ENCODE results near the gene DAZAP2.
"Not testable (repeated sequence)": the region's sequence is repeated elsewhere in the genome, so short reads cannot be mapped to it uniquely, and the experiment has no call there.

Gene DAZAP2

GRCh38 chr12:51210690-51211395 lies 27.8 kb upstream of the DAZAP2 start:
- no peak for DNase-seq

DNA sequence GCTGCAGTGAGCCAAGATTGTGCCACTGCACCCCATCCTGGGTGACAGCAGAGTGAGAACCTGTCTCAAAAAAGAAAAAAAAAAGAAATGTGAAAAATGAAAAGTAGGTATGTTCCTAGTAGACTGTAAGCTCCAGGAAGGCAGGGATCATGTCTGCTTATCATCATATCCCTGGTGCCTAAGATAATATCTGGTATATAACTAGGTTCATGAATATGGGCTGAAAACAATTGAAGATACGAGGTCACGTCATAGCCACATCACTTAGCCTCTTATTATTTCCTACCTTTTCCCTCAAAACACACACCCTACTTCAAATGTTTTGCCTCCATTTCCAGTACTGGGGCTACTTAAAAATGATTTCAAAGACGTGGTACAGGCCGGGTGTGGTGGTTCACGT lies 23.7 kb upstream of the DAZAP2 start:
- DNase-seq: no peak

DNA sequence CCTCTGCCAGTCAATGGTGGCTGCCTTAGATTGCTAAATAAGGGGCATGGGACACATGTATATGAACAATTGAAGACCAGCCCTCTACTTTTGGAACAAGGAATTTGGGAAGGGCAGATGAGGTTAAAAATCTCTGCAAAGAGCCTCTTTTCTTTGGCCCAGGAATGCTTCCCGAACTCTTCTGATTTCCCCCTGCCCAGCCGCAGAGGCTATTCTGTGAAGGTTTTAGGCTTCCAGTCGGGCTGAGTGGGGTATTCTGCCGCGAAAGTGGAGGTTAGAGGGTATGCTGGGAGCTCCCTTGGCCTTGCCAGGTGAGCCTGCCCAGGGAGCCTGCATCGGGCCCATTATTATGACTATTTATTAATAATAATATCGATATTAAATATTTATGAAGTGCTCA lies 22.0 kb upstream of the DAZAP2 start:
- DNase-seq: peak; percentile 17

DNA sequence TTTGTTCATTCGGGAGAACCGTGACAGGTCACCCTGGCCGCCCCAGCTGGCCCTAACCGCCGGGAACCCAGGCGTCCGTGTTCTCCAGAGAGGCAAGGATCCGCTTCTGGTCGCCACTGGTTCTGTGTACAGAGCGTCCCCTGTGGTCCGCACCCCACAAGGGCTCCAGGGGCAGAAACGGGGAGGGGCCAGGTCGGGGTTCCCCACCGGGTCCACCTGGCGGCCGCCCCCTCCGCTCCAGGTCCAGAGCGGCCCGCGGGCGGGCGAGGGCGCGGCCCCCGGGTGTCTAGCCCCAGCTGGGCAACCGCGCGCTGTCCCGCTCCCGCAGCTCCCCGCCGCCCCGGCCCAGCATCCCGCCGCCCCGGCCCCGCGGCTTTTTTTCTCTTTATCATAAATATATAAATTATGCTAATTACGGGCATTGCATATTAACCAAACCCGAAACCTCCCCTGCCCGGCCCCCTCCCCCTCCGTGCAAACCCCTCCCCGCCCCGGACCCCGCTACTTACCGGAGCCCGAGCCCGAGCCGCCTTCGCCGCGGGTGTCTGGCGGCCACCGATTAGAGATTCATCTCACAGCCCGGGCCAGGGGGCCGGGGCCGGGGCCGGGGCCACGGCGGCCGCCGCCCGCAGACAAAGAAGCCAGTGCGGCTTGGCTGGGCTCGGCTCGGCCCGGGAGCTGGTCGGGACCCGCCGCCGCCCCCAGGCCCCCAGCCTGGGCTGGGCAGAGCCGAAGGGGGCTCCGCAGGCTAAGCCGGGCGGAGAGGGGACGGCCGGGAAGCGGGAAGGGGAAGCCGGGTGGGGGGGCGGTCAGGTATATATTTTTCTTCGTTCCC lies 21.3 kb upstream of the DAZAP2 start:
- DNase-seq: peak; percentile 69

GRCh38 chr12:51217968-51218606 lies 20.5 kb upstream of the DAZAP2 start, which contains the start of gene POU6F1:
POU6F1 (minus strand) TSS chr12:51218062; CDS start chr12:51206836, 11,226 bp downstream.
- DNase-seq: peak; percentile 89

- no peak for DNase-seq
These were observed 19.9 kb upstream of the DAZAP2 start for GRCh38 chr12:51218607-51219161.

DNA sequence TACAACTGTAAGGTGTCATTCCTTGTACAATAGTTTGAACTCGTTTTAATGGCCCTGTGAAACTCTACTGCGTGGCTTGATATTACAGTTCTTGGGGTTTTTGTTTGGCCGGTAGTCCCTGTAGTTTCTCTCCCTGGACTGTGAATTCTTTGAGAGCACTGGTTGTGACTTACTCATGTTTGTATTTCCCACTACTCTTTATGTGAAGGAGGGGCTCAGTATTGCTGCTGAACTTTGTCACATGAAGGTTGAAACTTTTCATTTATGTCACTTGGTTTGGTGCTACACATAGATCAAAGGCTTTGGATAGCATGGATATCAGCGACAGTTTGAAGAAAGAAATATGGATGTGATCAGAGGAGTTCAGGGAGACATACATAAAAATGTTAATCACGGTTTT lies 19.3 kb upstream of the DAZAP2 start:
- no peak for DNase-seq

DNA sequence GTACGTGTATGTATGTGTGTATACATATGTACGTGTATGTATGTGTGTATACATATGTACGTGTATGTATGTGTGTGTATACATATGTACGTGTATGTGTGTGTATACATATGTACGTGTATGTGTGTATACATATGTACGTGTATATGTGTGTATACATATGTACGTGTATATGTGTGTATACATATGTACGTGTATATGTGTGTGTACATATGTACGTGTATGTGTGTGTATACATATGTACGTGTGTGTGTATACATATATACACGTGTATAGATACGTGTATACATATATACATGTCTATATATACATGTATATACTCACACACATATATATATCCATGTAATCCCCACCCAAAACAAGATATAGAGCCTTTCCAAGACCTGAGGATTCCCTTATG lies 18.8 kb upstream of the DAZAP2 start:
- not testable (repeated sequence) for DNase-seq

GRCh38 chr12:51222461-51222860 lies 16.2 kb upstream of the DAZAP2 start:
- DNase-seq: no peak

DNA sequence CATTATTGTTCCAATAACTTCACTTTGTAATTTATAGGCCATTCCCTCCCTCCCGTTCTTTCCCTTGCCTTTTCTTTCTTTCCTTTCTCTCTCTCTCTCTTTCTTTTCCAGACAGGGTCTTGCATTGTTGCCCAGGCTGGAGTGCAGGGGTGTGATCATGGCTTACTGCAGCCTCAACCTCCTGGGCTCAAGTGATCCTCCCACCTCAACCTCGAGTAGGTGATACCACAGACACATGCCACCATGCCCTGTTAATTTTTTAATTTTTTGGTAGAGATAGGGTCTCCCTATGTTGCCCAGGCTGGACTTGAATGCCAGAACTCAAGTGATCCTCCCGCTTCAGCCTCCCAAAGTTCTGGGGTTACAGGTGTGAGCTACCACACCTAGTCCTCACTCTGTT lies 14.0 kb upstream of the DAZAP2 start:
- no peak for DNase-seq

DNA sequence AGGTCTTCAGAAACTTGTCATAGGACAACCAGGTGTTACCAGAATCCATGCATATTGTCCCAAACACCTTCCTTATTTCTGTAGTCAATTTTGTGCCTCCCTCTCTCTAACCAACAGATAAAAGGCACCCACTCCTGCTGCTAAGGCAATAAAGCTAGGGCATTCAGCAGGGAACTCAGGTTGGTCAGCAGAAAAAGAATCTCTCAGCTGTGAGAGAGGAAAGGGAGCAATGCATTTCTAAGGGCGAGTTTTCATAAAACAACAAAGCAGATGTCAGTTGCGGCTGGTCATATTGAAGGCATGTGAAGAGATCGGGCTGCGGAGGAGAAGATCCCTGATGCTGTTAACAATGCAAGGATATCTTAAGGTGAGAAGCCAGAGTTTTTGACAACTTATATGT lies 13.4 kb upstream of the DAZAP2 start:
- no peak for DNase-seq

GRCh38 chr12:51225771-51226170 lies 12.9 kb upstream of the DAZAP2 start:
- no peak for DNase-seq

- DNase-seq: not testable (repeated sequence)
These were observed 11.5 kb upstream of the DAZAP2 start for GRCh38 chr12:51227112-51227511.

DNA sequence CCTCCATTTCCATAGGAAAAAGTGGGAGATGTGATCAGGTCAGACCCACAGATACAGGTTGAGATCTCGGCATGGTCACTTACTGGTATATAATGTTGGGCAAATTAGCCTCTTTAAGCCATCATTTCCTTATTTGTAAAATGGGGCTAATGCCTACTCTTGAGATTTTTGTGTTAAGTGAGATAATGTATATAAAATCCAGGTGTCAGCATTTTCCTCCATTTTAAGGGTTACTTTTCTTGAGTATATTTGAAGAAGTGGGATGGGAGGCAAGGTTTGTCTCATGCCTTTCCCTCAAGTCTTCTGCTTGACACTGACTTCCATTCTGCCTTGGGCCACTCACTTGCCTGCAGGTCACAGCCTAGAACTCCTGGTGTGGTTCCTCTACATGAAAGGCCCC lies 10.7 kb upstream of the DAZAP2 start:
- no peak for DNase-seq

DNA sequence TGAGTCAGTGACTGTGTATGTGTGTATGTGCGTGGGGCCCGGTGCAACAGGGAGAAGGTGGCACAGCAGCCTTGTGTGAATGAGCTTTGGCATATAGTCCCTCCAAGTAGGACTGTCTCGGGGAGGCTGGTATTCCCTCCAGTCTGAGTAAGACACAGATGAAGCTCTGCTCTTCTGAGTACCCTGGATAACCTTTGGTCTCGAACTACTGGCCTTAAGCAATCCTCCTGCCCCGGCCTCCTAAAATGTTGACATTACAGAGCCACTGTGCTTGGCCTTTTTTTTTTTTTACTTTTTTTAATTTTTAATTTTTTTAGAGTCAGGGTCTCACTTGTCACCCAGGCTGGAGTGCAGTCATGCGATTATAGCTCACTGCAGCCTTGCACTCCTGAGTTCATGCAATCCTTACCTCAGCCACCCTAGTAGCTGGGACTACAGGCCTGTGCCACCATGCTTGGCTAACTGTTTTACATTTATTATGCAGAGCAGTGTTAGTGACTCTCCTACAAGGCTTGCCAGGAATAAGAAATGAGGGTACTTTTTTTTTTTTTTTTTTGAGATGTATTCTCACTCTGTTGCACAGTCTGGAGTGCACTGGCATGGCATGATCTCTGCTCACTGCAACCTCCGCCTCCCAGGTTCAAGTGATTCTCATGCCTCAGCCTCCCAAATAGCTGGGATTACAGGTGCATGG lies 9.4 kb upstream of the DAZAP2 start:
- DNase-seq: no peak

DNA sequence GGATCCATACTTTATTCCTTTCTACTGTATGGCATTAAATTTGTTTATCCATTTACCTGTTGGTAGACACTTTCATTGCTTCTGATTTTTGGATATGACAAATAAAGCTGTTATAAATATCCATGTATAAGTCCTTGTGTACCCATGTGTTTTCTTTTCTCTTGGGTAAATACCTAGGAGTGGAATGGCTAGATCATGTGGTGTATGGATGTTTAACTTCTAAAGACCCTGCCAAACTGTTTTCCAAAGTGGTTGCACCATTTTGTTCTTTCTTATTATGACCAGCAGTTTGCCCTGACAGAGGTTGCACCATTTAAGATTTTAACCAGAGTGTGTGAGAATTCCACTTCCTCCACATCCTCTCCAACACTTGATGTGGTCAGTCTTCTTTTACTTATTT lies 6.0 kb upstream of the DAZAP2 start:
- no peak for DNase-seq

DNA sequence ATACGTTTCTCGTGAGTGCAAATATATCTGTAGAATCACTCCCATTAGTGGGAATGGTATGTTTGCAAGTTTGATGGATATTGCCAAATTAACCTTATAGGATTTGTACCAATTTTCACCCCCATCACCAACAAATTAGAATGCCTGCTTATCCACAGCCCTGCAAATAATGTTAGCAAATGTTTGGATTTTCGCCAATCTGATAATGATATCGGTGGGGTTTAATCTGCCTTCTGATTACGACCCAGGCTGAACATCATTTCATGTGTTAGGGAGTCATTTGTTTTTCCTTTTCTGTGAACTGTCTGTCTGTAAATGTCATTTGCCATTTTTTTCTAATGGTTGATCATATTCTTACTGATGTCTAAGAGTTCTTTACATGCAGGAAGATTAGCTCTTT lies 4.1 kb upstream of the DAZAP2 start:
- DNase-seq: no peak

- peak; percentile 77 for DNase-seq
These were observed 553 bp upstream of the DAZAP2 start for GRCh38 chr12:51238037-51238509.

DNA sequence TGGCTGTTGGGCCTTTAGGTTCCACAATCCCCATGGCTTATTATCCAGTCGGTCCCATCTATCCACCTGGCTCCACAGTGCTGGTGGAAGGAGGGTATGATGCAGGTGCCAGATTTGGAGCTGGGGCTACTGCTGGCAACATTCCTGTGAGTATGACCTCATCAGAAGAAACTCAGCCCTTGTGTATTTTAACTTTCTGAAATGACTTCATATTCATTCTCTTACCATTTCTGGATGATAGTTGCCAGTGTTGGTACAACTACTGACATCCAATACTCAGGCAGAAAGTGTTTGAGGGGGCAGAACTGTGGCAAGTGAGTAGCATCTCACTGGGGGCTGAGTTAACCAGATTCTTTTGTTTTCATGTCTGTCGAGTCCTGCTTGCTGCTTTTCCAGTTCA lies 2.3 kb downstream of the DAZAP2 start:
- DNase-seq: no peak

DNA sequence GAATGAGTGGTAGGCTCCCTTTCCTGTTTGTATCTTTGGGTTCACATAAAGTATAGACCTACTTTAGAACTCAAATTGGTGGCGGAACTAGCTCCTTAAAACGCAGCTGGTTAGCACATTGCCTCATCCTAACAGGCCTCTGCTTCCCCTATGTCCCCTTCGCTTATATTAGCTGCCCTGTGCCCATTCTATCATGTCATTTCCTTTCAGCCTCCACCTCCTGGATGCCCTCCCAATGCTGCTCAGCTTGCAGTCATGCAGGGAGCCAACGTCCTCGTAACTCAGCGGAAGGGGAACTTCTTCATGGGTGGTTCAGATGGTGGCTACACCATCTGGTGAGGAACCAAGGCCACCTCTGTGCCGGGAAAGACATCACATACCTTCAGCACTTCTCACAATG lies 3.5 kb downstream of the DAZAP2 start:
- no peak for DNase-seq

DNA sequence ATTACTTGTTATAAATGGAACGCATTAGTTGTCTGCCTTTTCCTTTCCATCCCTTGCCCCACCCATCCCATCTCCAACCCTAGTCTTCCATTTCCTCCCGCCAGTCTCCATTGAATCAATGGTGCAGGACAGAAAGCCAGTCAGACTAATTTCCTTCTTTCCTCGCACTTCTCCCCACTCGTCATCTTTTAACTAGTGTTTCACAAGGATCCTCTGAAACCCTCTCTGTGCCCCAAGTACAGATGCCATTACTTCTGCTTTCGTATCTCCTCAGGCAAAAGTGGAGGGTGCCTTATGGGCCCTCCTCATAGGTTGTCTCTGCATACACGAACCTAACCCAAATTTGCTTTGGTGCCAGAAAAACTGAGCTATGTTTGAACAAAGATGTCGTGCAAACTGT lies 4.2 kb downstream of the DAZAP2 start:
- DNase-seq: no peak

DNA sequence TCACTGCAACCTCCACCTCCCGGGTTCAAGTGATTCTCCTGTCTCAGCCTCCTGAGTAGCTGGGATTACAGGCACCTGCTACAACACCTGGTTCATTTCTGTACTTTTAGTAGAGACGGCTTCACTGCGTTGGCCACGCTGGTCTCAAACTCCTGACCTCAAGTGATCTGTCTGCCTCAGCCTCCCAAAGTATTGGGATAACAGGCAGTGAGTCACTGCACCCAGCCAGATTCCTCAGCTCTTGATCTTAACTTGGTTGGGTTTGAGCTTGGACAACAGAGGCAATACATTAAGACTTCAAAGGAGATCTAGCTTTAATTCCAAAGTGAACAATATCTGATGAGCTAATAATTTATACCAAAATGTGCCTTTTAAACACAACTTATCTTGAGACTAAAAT lies 5.6 kb downstream of the DAZAP2 start:
- no peak for DNase-seq
